HepG2 (cell line): ENCODE results near the gene CYP2S1. TPM values are rescaled to one million over a fixed set of nuclear protein-coding genes. Genes with fewer than 3 reads are reported as not detected.

Experiments used
- CBX5 ChIP-seq: sonication (generic); formaldehyde crosslinking; IDR thresholded peaks from 2 replicates; pipeline ENCODE4 v1.4.0; 2020; ENCODE audit warnings: missing genetic modification reagents, borderline replicate concordance
- CREB1 ChIP-seq, 2 experiments: fragments of 450-650 bp in 1 of 2; IDR thresholded peaks; 2 replicates each; pipeline ENCODE4 v1.6.1; 2016 to 2017; ENCODE audit warnings: control low read depth in 1 of 2, mild to moderate bottlenecking in 1 of 2, missing compliant biosample characterization in 1 of 2, missing genetic modification characterization in 1 of 2
- TARDBP ChIP-seq: sonication (generic); formaldehyde crosslinking; IDR thresholded peaks from 2 replicates; pipeline ENCODE4 v1.8.0; 2022; ENCODE audit warnings: mild to moderate bottlenecking, missing genetic modification reagents
- ZBTB7A ChIP-seq: sonication (generic); formaldehyde crosslinking; IDR thresholded peaks from 2 replicates; pipeline ENCODE4 v1.8.0; 2022; ENCODE audit warnings: mild to moderate bottlenecking, missing genetic modification reagents
- polyA plus RNA-seq, 8 experiments: library from polyadenylated mRNA; depleted of rRNA in 3 of 8; stranded (reverse) in 7 of 8; unstranded in 1 of 8; fragments of >200 nt; fragmentation: Illumina TruSeq in 4 of 8; extraction: Trizol in 4 of 8; gene quantifications; 2 replicates each; pipeline versions ENCODE4 v1.2.1 to v1.2.3, GENCODE V29; 2011 to 2016; ENCODE audit warnings: low read depth in 4 of 8, missing spikeins in 1 of 8, mixed read lengths in 1 of 8; ENCODE audit not compliant: insufficient read depth in 1 of 8
- total RNA-seq, 5 experiments: library from RNA; depleted of rRNA; stranded (reverse); fragments of >200 nt; fragmentation: Illumina TruSeq; extraction: Trizol; gene quantifications; 2 replicates each; pipeline ENCODE4 v1.2.3, GENCODE V29; 2016; ENCODE audit warnings: low read depth in 1 of 5
- TF ChIP-seq, protein P1 (sequence below): sonication (generic); formaldehyde crosslinking; IDR thresholded peaks from 2 replicates; pipeline ENCODE4 v1.4.0; 2020; ENCODE audit warnings: low read depth, missing genetic modification reagents
- TF ChIP-seq, protein P2 (sequence below): sonication (generic); formaldehyde crosslinking; IDR thresholded peaks from 2 replicates; pipeline ENCODE4 v1.9.0; 2021; ENCODE audit warnings: missing genetic modification reagents, mild to moderate bottlenecking, borderline replicate concordance
- TF ChIP-seq, protein P3 (sequence below): fragments of 450-650 bp; IDR thresholded peaks from 2 replicates; pipeline ENCODE4 v1.6.1; 2016
- TF ChIP-seq, protein P4 (sequence below): IDR thresholded peaks from 2 replicates; pipeline ENCODE4 v1.6.1; 2016; ENCODE audit warnings: missing compliant biosample characterization, missing genetic modification reagents, borderline replicate concordance
- TF ChIP-seq, protein P5 (sequence below): sonication (generic); formaldehyde crosslinking; IDR thresholded peaks from 2 replicates; pipeline ENCODE4 v1.4.0; 2020; ENCODE audit warnings: missing genetic modification reagents, borderline replicate concordance
- TF ChIP-seq, protein P6 (sequence below): sonication (generic); formaldehyde crosslinking; IDR thresholded peaks from 2 replicates; pipeline ENCODE4 v1.5.1; 2020; ENCODE audit warnings: mild to moderate bottlenecking, missing genetic modification reagents

The CYP2S1 gene
- total and polyA plus RNA-seq, 2 of the 13 experiments (the other 11 are each of a cell fraction or from before 2014, with no cell fraction given): 0.09 to 2.1 TPM

DNA sequence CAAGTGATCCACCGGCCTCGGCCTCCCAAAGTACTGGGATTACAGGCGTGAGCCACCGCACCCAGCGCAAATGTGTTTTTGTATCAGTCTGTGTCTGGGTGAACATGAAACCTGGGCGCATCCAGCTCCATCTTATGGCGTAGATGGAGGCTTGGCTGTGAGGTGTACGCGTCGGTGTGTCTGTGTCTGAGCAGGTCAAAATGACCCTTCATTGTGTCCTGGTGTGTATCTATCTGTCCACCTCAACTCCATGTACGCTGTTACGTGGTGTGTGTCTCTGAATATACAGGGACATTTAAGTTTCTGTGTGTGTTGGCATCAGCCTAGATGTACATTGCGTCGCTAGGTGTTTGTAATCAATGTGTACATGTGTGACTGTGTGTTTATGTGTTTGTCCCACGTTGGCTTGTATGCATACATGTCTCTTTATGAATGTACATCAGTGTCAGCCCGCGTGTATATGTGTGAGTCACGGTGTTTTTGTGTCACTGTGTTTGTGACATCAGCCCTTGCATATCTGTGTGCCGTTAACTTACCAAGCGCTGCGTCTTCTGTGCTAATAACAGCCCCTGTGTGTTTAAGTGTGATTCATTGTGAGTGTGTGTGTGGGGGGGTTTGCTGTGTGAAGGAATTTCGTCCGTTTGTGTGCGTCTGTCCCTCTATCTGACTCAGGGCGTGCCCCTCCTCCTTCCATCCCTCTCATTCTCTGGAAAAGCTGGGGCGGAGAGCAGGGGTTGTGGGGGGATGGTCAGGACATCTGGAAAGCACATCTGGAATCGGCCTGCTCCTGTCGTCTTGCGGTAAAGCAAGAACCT is 32.4 kb downstream of the CYP2S1 start (continued):
- TF ChIP-seq, protein P1, sequence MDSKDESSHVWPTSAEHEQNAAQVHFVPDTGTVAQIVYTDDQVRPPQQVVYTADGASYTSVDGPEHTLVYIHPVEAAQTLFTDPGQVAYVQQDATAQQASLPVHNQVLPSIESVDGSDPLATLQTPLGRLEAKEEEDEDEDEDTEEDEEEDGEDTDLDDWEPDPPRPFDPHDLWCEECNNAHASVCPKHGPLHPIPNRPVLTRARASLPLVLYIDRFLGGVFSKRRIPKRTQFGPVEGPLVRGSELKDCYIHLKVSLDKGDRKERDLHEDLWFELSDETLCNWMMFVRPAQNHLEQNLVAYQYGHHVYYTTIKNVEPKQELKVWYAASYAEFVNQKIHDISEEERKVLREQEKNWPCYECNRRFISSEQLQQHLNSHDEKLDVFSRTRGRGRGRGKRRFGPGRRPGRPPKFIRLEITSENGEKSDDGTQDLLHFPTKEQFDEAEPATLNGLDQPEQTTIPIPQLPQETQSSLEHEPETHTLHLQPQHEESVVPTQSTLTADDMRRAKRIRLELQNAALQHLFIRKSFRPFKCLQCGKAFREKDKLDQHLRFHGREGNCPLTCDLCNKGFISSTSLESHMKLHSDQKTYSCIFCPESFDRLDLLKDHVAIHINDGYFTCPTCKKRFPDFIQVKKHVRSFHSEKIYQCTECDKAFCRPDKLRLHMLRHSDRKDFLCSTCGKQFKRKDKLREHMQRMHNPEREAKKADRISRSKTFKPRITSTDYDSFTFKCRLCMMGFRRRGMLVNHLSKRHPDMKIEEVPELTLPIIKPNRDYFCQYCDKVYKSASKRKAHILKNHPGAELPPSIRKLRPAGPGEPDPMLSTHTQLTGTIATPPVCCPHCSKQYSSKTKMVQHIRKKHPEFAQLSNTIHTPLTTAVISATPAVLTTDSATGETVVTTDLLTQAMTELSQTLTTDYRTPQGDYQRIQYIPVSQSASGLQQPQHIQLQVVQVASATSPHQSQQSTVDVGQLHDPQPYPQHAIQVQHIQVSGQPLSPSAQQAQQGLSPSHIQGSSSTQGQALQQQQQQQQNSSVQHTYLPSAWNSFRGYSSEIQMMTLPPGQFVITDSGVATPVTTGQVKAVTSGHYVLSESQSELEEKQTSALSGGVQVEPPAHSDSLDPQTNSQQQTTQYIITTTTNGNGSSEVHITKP (CRISPR knock-in tag): 0 out of 2 replicates have a peak, but pooled peaks have one; percentile 26
- TF ChIP-seq, protein P2, sequence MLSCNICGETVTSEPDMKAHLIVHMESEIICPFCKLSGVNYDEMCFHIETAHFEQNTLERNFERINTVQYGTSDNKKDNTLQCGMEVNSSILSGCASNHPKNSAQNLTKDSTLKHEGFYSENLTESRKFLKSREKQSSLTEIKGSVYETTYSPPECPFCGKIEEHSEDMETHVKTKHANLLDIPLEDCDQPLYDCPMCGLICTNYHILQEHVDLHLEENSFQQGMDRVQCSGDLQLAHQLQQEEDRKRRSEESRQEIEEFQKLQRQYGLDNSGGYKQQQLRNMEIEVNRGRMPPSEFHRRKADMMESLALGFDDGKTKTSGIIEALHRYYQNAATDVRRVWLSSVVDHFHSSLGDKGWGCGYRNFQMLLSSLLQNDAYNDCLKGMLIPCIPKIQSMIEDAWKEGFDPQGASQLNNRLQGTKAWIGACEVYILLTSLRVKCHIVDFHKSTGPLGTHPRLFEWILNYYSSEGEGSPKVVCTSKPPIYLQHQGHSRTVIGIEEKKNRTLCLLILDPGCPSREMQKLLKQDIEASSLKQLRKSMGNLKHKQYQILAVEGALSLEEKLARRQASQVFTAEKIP (CRISPR knock-in tag): no peak
- TF ChIP-seq, protein P3, sequence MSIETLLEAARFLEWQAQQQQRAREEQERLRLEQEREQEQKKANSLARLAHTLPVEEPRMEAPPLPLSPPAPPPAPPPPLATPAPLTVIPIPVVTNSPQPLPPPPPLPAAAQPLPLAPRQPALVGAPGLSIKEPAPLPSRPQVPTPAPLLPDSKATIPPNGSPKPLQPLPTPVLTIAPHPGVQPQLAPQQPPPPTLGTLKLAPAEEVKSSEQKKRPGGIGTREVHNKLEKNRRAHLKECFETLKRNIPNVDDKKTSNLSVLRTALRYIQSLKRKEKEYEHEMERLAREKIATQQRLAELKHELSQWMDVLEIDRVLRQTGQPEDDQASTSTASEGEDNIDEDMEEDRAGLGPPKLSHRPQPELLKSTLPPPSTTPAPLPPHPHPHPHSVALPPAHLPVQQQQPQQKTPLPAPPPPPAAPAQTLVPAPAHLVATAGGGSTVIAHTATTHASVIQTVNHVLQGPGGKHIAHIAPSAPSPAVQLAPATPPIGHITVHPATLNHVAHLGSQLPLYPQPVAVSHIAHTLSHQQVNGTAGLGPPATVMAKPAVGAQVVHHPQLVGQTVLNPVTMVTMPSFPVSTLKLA: peak; percentile 72
- TF ChIP-seq TARDBP (CRISPR knock-in tag) (0 out of 2 replicates have a peak, but pooled peaks have one; percentile 5), CREB1 (IDR thresholded peaks at IDR 0.05) (peak; percentile 88), CREB1 (CRISPR knock-in tag; IDR thresholded peaks at IDR 0.05) (no peak), CBX5 (CRISPR knock-in tag) (no peak), ZBTB7A (CRISPR knock-in tag) (peak; percentile 53; the same call in 1 of the 2 replicates)
- TF ChIP-seq, protein P4, sequence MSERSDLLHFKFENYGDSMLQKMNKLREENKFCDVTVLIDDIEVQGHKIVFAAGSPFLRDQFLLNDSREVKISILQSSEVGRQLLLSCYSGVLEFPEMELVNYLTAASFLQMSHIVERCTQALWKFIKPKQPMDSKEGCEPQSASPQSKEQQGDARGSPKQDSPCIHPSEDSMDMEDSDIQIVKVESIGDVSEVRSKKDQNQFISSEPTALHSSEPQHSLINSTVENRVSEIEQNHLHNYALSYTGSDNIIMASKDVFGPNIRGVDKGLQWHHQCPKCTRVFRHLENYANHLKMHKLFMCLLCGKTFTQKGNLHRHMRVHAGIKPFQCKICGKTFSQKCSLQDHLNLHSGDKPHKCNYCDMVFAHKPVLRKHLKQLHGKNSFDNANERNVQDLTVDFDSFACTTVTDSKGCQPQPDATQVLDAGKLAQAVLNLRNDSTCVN: peak; percentile 99
- TF ChIP-seq, protein P5, sequence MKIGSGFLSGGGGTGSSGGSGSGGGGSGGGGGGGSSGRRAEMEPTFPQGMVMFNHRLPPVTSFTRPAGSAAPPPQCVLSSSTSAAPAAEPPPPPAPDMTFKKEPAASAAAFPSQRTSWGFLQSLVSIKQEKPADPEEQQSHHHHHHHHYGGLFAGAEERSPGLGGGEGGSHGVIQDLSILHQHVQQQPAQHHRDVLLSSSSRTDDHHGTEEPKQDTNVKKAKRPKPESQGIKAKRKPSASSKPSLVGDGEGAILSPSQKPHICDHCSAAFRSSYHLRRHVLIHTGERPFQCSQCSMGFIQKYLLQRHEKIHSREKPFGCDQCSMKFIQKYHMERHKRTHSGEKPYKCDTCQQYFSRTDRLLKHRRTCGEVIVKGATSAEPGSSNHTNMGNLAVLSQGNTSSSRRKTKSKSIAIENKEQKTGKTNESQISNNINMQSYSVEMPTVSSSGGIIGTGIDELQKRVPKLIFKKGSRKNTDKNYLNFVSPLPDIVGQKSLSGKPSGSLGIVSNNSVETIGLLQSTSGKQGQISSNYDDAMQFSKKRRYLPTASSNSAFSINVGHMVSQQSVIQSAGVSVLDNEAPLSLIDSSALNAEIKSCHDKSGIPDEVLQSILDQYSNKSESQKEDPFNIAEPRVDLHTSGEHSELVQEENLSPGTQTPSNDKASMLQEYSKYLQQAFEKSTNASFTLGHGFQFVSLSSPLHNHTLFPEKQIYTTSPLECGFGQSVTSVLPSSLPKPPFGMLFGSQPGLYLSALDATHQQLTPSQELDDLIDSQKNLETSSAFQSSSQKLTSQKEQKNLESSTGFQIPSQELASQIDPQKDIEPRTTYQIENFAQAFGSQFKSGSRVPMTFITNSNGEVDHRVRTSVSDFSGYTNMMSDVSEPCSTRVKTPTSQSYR (CRISPR knock-in tag): peak; percentile 53
- TF ChIP-seq, protein P6, sequence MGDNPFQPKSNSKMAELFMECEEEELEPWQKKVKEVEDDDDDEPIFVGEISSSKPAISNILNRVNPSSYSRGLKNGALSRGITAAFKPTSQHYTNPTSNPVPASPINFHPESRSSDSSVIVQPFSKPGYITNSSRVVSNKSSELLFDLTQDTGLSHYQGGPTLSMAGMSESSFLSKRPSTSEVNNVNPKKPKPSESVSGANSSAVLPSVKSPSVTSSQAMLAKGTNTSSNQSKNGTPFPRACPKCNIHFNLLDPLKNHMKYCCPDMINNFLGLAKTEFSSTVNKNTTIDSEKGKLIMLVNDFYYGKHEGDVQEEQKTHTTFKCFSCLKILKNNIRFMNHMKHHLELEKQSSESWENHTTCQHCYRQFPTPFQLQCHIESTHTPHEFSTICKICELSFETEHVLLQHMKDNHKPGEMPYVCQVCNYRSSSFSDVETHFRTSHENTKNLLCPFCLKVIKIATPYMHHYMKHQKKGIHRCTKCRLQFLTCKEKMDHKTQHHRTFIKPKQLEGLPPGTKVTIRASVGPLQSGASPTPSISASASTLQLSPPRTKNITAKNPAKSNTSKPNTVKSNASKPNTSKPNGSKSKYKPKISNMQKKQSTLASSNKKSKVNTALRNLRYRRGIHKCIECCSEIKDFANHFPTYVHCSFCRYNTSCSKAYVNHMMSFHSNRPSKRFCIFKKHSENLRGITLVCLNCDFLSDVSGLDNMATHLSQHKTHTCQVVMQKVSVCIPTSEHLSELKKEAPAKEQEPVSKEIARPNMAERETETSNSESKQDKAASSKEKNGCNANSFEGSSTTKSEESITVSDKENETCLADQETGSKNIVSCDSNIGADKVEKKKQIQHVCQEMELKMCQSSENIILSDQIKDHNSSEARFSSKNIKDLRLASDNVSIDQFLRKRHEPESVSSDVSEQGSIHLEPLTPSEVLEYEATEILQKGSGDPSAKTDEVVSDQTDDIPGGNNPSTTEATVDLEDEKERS (CRISPR knock-in tag): 0 out of 2 replicates have a peak, but pooled peaks have one; percentile 2
